Measurements from ENCODE around the gene C11orf24.

DNA sequence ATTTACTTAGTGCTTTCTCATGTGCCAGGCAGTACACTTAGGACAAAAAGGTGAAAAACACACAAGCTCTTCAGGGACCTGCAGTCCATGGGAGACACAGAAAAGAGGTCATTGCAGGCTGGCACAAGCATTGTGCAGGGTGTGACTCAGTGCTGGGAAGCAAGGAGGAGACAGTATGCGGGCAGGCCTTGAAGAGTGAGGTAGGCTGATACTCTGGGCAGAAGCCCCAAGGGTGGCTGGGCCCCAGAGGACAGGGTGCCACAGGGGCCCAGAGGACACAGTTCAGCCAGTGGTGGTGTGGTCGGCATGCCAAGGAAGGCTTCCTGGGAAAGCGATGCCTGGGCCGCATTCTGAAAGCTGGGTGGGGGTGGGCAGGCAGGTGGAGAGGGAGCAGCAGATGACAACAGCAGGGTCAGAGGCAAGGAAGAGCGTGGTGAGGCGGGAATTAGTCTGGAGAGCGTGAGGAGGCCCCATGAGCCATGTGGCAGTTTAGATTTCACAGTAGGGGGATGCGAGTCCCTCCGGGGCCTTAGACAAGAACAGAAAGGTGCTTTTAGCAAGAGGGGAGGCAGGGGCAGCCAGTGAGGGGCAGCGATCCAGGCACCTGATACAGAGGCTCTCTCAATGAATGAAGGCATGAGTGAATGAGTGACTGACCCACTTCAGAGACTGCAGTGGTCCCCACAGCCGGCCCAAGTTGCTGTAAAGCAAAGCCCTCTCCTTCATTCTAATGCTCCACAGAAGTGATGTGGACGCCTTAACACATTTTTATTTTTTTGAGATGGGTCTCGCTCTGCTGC is 6.8 kb downstream of the C11orf24 start:
- TF ChIP-seq CTCF (IDR thresholded peaks at IDR 0.05) (no peak), EZH2 (IDR thresholded peaks at IDR 0.05; ENCODE audit: borderline replicate concordance, insufficient read depth, low read depth, low read length, poor library complexity, severe bottlenecking) (no peak)
